Vagina (tissue), 2 donors: ENCODE results near the gene DLL1. TPM values are rescaled to one million over a fixed set of nuclear protein-coding genes. Genes with fewer than 3 reads are reported as not detected.

Source experiments
- DNase-seq, 2 donors: peaks; one replicate each; pipeline ENCODE4 v3.0.0-alpha.2; 2017; ENCODE audit errors: extremely low spot score in 2 of 2
- H3K27ac ChIP-seq: fragments of 200-600 bp; sonication (generic); one replicate; pipeline ENCODE4 v1.5.1; 2019
- H3K27me3 ChIP-seq: fragments of 200-600 bp; sonication (generic); one replicate; pipeline ENCODE4 v1.5.1; 2019
- H3K36me3 ChIP-seq, 2 donors: fragments of 200-600 bp; sonication (generic); one replicate each; pipeline ENCODE4 v1.5.1; 2017 to 2019
- H3K4me1 ChIP-seq: fragments of 200-600 bp; sonication (generic); one replicate; pipeline ENCODE4 v1.5.1; 2019
- H3K4me3 ChIP-seq, 2 donors: fragments of 200-600 bp; sonication (generic); 1 replicate in 1 of 2; 2 replicates in 1 of 2; pipeline ENCODE4 v1.5.1; 2016 to 2019
- H3K9me3 ChIP-seq: fragments of 200-600 bp; sonication (generic); one replicate; pipeline ENCODE4 v1.5.1; 2019
- CTCF ChIP-seq, 3 experiments: fragments of 450-650 bp in 2 of 3; fragments of 200-600 bp in 1 of 3; sonication (generic) in 1 of 3; IDR thresholded peaks; one replicate each; pipeline ENCODE4 v1.5.1; 2017 to 2019; ENCODE audit warnings: antibody characterized with exemption in 3 of 3, mild to moderate bottlenecking in 2 of 3, moderate library complexity in 2 of 3
- POLR2A ChIP-seq, 2 donors: fragments of 450-650 bp; IDR thresholded peaks; one replicate each; pipeline ENCODE4 v1.6.1; 2017; ENCODE audit warnings: antibody characterized with exemption in 2 of 2, mild to moderate bottlenecking in 2 of 2, moderate library complexity in 2 of 2
- POLR2AphosphoS5 ChIP-seq, 2 donors: sonication (generic); formaldehyde crosslinking; IDR thresholded peaks; one replicate each; pipeline ENCODE4 v1.9.0; 2017; ENCODE audit warnings: antibody characterized with exemption in 2 of 2, mild to moderate bottlenecking in 2 of 2, low read depth in 1 of 2; ENCODE audit not compliant: insufficient read depth in 1 of 2
- intact Hi-C: fragments of 100-400 bp; cut with DNase I; formaldehyde crosslinking; loops from one replicate; pipeline ENCODE4 v1.15.1; 2023
- total RNA-seq: library from RNA; depleted of rRNA; stranded (reverse); fragments of >200 nt; gene quantifications from one replicate; pipeline ENCODE4 v1.2.3, GENCODE V29; 2016

The DLL1 gene
- total RNA-seq, 1 donor from 2014 or later = 43.5 TPM

GRCh38 chr6:170283212-170284081 lies 7.4 kb downstream of the DLL1 start:
- H3K27me3 ChIP-seq = no peaks in the 10 kb centered on the region
- TF ChIP-seq POLR2A (IDR thresholded peaks at IDR 0.05) = no peak
- peak in 1 of 2 donors; percentile 13 for TF ChIP-seq POLR2AphosphoS5 (IDR thresholded peaks at IDR 0.05; ENCODE audit: insufficient read depth in 1 of 2, low read depth in 1 of 2)
- peaks cover 45% of the 10 kb centered on the region for H3K4me1 ChIP-seq
- H3K9me3 ChIP-seq = no peaks in the 10 kb centered on the region
- no peak overlapping the region for H3K4me3 ChIP-seq
- intact Hi-C loops = no loop called here
- DNase-seq = no peak
- H3K36me3 ChIP-seq = peaks cover 0 to 22% of the 10 kb centered on the region in 2 donors
- H3K27ac ChIP-seq = no peak overlapping the region

GRCh38 chr6:170282512-170283158 lies 8.2 kb downstream of the DLL1 start:
- no peak for DNase-seq
- no peak for TF ChIP-seq POLR2A (IDR thresholded peaks at IDR 0.05)
- no peak for TF ChIP-seq CTCF (IDR thresholded peaks at IDR 0.05)
- TF ChIP-seq POLR2AphosphoS5 (IDR thresholded peaks at IDR 0.05; ENCODE audit: insufficient read depth in 1 of 2, low read depth in 1 of 2) = no peak
- Histone ChIP-seq H3K4me3 (no peak overlapping the region), H3K27ac (no peak overlapping the region), H3K9me3 (no peaks in the 10 kb centered on the region), H3K4me1 (peaks cover 37% of the 10 kb centered on the region), H3K36me3 (peaks cover 0 to 22% of the 10 kb centered on the region in 2 donors), H3K27me3 (no peaks in the 10 kb centered on the region)
- intact Hi-C loops = no loop called here

GRCh38 chr6:170281331-170282292 lies 9.3 kb downstream of the DLL1 start:
- Histone ChIP-seq H3K9me3 (no peaks in the 10 kb centered on the region), H3K4me3 (no peak overlapping the region), H3K27ac (no peak overlapping the region), H3K4me1 (peaks cover 26% of the 10 kb centered on the region), H3K27me3 (no peaks in the 10 kb centered on the region), H3K36me3 (peaks cover 0 to 22% of the 10 kb centered on the region in 2 donors)
- DNase-seq = no peak
- no peak for TF ChIP-seq CTCF (IDR thresholded peaks at IDR 0.05)
- TF ChIP-seq POLR2A (IDR thresholded peaks at IDR 0.05) = no peak
- no peak for TF ChIP-seq POLR2AphosphoS5 (IDR thresholded peaks at IDR 0.05; ENCODE audit: insufficient read depth in 1 of 2, low read depth in 1 of 2)
- intact Hi-C loops = no loop called here

- H3K36me3 ChIP-seq = peaks cover 0 to 22% of the 10 kb centered on the region in 2 donors
- TF ChIP-seq POLR2AphosphoS5 (IDR thresholded peaks at IDR 0.05; ENCODE audit: insufficient read depth in 1 of 2, low read depth in 1 of 2) (no peak), POLR2A (IDR thresholded peaks at IDR 0.05) (no peak), CTCF (IDR thresholded peaks at IDR 0.05) (no peak)
- DNase-seq = no peak
- intact Hi-C loops = no loop called here
- H3K4me1 ChIP-seq = peaks cover 28% of the 10 kb centered on the region
- peak overlapping the region; percentile 58 for H3K27ac ChIP-seq
- H3K27me3 ChIP-seq = no peaks in the 10 kb centered on the region
- H3K4me3 ChIP-seq = peak overlapping the region; percentile 25 to 31
- H3K9me3 ChIP-seq = no peaks in the 10 kb centered on the region
Observed at GRCh38 chr6:170280689-170281045, 10.2 kb downstream of the DLL1 start.
